Liver (tissue), 3 donors: ENCODE measurements around the gene CX3CR1.
A peak's percentile ranks its signal among the peaks of the same experiment; 100 is the strongest.

Source experiments
- EGR1 ChIP-seq, 2 donors: IDR thresholded peaks; 2 replicates each; pipeline ENCODE4 v1.6.1; 2016 to 2018; ENCODE audit warnings: antibody characterized with exemption in 2 of 2, low read depth in 2 of 2
- GABPA ChIP-seq, 2 donors: IDR thresholded peaks in 1 of 2; conservative IDR thresholded peaks in 1 of 2; 2 replicates each; pipeline ENCODE4 v1.6.1; 2016; ENCODE audit warnings: antibody characterized with exemption in 2 of 2, mild to moderate bottlenecking in 1 of 2, moderate library complexity in 1 of 2
- HNF4A ChIP-seq, 2 donors: conservative IDR thresholded peaks; 2 replicates each; pipeline ENCODE4 v1.6.1; 2016; ENCODE audit warnings: antibody characterized with exemption in 2 of 2, mild to moderate bottlenecking in 2 of 2
- JUND ChIP-seq, 2 donors: IDR thresholded peaks; 2 replicates each; pipeline ENCODE4 v1.6.1; 2016; ENCODE audit warnings: antibody characterized with exemption in 2 of 2
- MAX ChIP-seq: IDR thresholded peaks from 2 replicates; pipeline ENCODE4 v1.6.1; 2016; ENCODE audit warnings: antibody characterized with exemption
- RAD21 ChIP-seq, 2 donors: IDR thresholded peaks; 2 replicates each; pipeline ENCODE4 v1.6.1; 2016; ENCODE audit warnings: antibody characterized with exemption in 2 of 2, mild to moderate bottlenecking in 2 of 2
- RXRA ChIP-seq, 2 donors: IDR thresholded peaks; 2 replicates each; pipeline ENCODE4 v1.6.1; 2017 to 2018; ENCODE audit warnings: antibody characterized with exemption in 2 of 2, mild to moderate bottlenecking in 1 of 2
- SP1 ChIP-seq: IDR thresholded peaks from 2 replicates; pipeline ENCODE4 v1.6.1; 2018; ENCODE audit warnings: antibody characterized with exemption, mild to moderate bottlenecking
- TAF1 ChIP-seq: conservative IDR thresholded peaks from 2 replicates; pipeline ENCODE4 v1.6.1; 2016; ENCODE audit warnings: antibody characterized with exemption, mild to moderate bottlenecking
- YY1 ChIP-seq: IDR thresholded peaks from 2 replicates; pipeline ENCODE4 v1.6.1; 2016; ENCODE audit warnings: antibody characterized with exemption, mild to moderate bottlenecking
- TF ChIP-seq, protein P1 (sequence below): fragments of 150-350 bp; IDR thresholded peaks from 2 replicates; pipeline ENCODE4 v1.5.1; 2017; ENCODE audit warnings: improper control_type of control experiment, low read depth, low read length; ENCODE audit not compliant: missing input control
- TF ChIP-seq, protein P2 (sequence below): IDR thresholded peaks from 2 replicates; pipeline ENCODE4 v1.6.1; 2016; ENCODE audit warnings: antibody characterized with exemption
- TF ChIP-seq, protein P3 (sequence below): IDR thresholded peaks from 2 replicates; pipeline ENCODE4 v1.6.1; 2016; ENCODE audit warnings: antibody characterized with exemption, mild to moderate bottlenecking
- donor health status: healthy.
- donor health status: healthy.

- TF ChIP-seq, protein P1, sequence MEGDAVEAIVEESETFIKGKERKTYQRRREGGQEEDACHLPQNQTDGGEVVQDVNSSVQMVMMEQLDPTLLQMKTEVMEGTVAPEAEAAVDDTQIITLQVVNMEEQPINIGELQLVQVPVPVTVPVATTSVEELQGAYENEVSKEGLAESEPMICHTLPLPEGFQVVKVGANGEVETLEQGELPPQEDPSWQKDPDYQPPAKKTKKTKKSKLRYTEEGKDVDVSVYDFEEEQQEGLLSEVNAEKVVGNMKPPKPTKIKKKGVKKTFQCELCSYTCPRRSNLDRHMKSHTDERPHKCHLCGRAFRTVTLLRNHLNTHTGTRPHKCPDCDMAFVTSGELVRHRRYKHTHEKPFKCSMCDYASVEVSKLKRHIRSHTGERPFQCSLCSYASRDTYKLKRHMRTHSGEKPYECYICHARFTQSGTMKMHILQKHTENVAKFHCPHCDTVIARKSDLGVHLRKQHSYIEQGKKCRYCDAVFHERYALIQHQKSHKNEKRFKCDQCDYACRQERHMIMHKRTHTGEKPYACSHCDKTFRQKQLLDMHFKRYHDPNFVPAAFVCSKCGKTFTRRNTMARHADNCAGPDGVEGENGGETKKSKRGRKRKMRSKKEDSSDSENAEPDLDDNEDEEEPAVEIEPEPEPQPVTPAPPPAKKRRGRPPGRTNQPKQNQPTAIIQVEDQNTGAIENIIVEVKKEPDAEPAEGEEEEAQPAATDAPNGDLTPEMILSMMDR, result peak; percentile 86
- TF ChIP-seq, protein P2, sequence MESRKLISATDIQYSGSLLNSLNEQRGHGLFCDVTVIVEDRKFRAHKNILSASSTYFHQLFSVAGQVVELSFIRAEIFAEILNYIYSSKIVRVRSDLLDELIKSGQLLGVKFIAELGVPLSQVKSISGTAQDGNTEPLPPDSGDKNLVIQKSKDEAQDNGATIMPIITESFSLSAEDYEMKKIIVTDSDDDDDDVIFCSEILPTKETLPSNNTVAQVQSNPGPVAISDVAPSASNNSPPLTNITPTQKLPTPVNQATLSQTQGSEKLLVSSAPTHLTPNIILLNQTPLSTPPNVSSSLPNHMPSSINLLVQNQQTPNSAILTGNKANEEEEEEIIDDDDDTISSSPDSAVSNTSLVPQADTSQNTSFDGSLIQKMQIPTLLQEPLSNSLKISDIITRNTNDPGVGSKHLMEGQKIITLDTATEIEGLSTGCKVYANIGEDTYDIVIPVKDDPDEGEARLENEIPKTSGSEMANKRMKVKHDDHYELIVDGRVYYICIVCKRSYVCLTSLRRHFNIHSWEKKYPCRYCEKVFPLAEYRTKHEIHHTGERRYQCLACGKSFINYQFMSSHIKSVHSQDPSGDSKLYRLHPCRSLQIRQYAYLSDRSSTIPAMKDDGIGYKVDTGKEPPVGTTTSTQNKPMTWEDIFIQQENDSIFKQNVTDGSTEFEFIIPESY, result no peak
- TF ChIP-seq, protein P3, sequence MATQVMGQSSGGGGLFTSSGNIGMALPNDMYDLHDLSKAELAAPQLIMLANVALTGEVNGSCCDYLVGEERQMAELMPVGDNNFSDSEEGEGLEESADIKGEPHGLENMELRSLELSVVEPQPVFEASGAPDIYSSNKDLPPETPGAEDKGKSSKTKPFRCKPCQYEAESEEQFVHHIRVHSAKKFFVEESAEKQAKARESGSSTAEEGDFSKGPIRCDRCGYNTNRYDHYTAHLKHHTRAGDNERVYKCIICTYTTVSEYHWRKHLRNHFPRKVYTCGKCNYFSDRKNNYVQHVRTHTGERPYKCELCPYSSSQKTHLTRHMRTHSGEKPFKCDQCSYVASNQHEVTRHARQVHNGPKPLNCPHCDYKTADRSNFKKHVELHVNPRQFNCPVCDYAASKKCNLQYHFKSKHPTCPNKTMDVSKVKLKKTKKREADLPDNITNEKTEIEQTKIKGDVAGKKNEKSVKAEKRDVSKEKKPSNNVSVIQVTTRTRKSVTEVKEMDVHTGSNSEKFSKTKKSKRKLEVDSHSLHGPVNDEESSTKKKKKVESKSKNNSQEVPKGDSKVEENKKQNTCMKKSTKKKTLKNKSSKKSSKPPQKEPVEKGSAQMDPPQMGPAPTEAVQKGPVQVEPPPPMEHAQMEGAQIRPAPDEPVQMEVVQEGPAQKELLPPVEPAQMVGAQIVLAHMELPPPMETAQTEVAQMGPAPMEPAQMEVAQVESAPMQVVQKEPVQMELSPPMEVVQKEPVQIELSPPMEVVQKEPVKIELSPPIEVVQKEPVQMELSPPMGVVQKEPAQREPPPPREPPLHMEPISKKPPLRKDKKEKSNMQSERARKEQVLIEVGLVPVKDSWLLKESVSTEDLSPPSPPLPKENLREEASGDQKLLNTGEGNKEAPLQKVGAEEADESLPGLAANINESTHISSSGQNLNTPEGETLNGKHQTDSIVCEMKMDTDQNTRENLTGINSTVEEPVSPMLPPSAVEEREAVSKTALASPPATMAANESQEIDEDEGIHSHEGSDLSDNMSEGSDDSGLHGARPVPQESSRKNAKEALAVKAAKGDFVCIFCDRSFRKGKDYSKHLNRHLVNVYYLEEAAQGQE, result no peak
- TF ChIP-seq RAD21 (IDR thresholded peaks at IDR 0.05) (peak; percentile 99), SP1 (no peak), MAX (no peak), GABPA (IDR thresholded peaks at IDR 0.05 in 1 of 2, conservative IDR thresholded peaks at IDR 0.05 in 1 of 2) (no peak), JUND (IDR thresholded peaks at IDR 0.05) (no peak), YY1 (no peak), TAF1 (no peak), EGR1 (IDR thresholded peaks at IDR 0.05; ENCODE audit: low read depth in 2 of 2) (no peak), RXRA (IDR thresholded peaks at IDR 0.05) (no peak), HNF4A (conservative IDR thresholded peaks at IDR 0.05) (no peak)
Measured at GRCh38 chr3:39288300-39288808, 8.5 kb upstream of the CX3CR1 start.
